HEK293 (cell line): Measurements from ENCODE around the gene PLAU.

Experiments used
- GLIS1 ChIP-seq: fragments of 450-650 bp; formaldehyde crosslinking; IDR thresholded peaks from 2 replicates; pipeline ENCODE4 v1.5.1; 2016; ENCODE audit warnings: missing biosample characterization, missing genetic modification characterization
- HOXD13 ChIP-seq: sonication (generic); formaldehyde crosslinking; IDR thresholded peaks from 2 replicates; pipeline ENCODE4 v1.8.0; 2022; ENCODE audit warnings: missing genetic modification reagents, borderline replicate concordance
- MEIS1 ChIP-seq: sonication (generic); formaldehyde crosslinking; IDR thresholded peaks from 2 replicates; pipeline ENCODE4 v1.8.1; 2022; ENCODE audit warnings: missing genetic modification reagents, mild to moderate bottlenecking, borderline replicate concordance
- MZF1 ChIP-seq: fragments of 450-650 bp; formaldehyde crosslinking; IDR thresholded peaks from 2 replicates; pipeline ENCODE4 v1.5.1; 2017; ENCODE audit warnings: missing biosample characterization, missing genetic modification characterization, borderline replicate concordance
- OSR2 ChIP-seq: fragments of 450-650 bp; formaldehyde crosslinking; IDR thresholded peaks from 2 replicates; pipeline ENCODE4 v1.5.1; 2016; ENCODE audit warnings: missing biosample characterization, missing genetic modification characterization
- OVOL3 ChIP-seq: fragments of 450-650 bp; formaldehyde crosslinking; IDR thresholded peaks from 2 replicates; pipeline ENCODE4 v1.5.1; 2016; ENCODE audit warnings: missing biosample characterization, missing genetic modification characterization
- PRDM10 ChIP-seq: fragments of 450-650 bp; formaldehyde crosslinking; IDR thresholded peaks from 2 replicates; pipeline ENCODE4 v1.5.1; 2016; ENCODE audit warnings: missing biosample characterization, missing genetic modification characterization
- SP7 ChIP-seq: fragments of 450-650 bp; formaldehyde crosslinking; IDR thresholded peaks from 2 replicates; pipeline ENCODE4 v1.5.1; 2016; ENCODE audit warnings: missing biosample characterization, missing genetic modification characterization
- WT1 ChIP-seq: fragments of 450-650 bp; formaldehyde crosslinking; IDR thresholded peaks from 2 replicates; pipeline ENCODE4 v1.5.1; 2016; ENCODE audit warnings: missing biosample characterization, missing genetic modification characterization
- YY1 ChIP-seq: fragments of 450-650 bp; formaldehyde crosslinking; IDR thresholded peaks from 2 replicates; pipeline ENCODE4 v1.5.1; 2018; ENCODE audit warnings: missing biosample characterization, missing genetic modification characterization
- ZBTB21 ChIP-seq: fragments of 450-650 bp; formaldehyde crosslinking; IDR thresholded peaks from 2 replicates; pipeline ENCODE4 v1.5.1; 2017; ENCODE audit warnings: missing biosample characterization, missing genetic modification characterization
- ZBTB48 ChIP-seq: fragments of 450-650 bp; formaldehyde crosslinking; IDR thresholded peaks from 2 replicates; pipeline ENCODE4 v1.5.1; 2016; ENCODE audit warnings: missing biosample characterization, missing genetic modification characterization
- ZBTB49 ChIP-seq: fragments of 450-650 bp; formaldehyde crosslinking; IDR thresholded peaks from 2 replicates; pipeline ENCODE4 v1.5.1; 2016; ENCODE audit warnings: missing biosample characterization, missing genetic modification characterization, low read depth
- ZFP41 ChIP-seq: fragments of 450-650 bp; formaldehyde crosslinking; IDR thresholded peaks from 2 replicates; pipeline ENCODE4 v1.5.1; 2016; ENCODE audit warnings: missing biosample characterization, missing genetic modification characterization, borderline replicate concordance
- ZNF155 ChIP-seq: fragments of 450-650 bp; formaldehyde crosslinking; IDR thresholded peaks from 2 replicates; pipeline ENCODE4 v1.5.1; 2016; ENCODE audit warnings: missing biosample characterization, missing genetic modification characterization
- ZNF157 ChIP-seq: fragments of 450-650 bp; formaldehyde crosslinking; IDR thresholded peaks from 2 replicates; pipeline ENCODE4 v1.5.1; 2016; ENCODE audit warnings: missing biosample characterization, missing genetic modification characterization
- ZNF169 ChIP-seq: fragments of 450-650 bp; formaldehyde crosslinking; IDR thresholded peaks from 2 replicates; pipeline ENCODE4 v1.5.1; 2016; ENCODE audit warnings: missing biosample characterization, missing genetic modification characterization
- ZNF2 ChIP-seq: fragments of 450-650 bp; formaldehyde crosslinking; IDR thresholded peaks from 2 replicates; pipeline ENCODE4 v1.5.1; 2016; ENCODE audit warnings: missing biosample characterization, missing genetic modification characterization
- ZNF221 ChIP-seq: fragments of 450-650 bp; formaldehyde crosslinking; IDR thresholded peaks from 2 replicates; pipeline ENCODE4 v1.5.1; 2017; ENCODE audit warnings: missing biosample characterization, missing genetic modification characterization, borderline replicate concordance
- ZNF223 ChIP-seq: fragments of 450-650 bp; formaldehyde crosslinking; IDR thresholded peaks from 2 replicates; pipeline ENCODE4 v1.5.1; 2016; ENCODE audit warnings: missing biosample characterization, missing genetic modification characterization
- ZNF324 ChIP-seq: fragments of 450-650 bp; formaldehyde crosslinking; IDR thresholded peaks from 2 replicates; pipeline ENCODE4 v1.5.1; 2016; ENCODE audit warnings: missing biosample characterization, missing genetic modification characterization
- ZNF37A ChIP-seq: fragments of 450-650 bp; IDR thresholded peaks from 2 replicates; pipeline ENCODE4 v1.5.1; 2018; ENCODE audit warnings: missing biosample characterization, missing genetic modification characterization
- ZNF394 ChIP-seq: fragments of 450-650 bp; formaldehyde crosslinking; IDR thresholded peaks from 2 replicates; pipeline ENCODE4 v1.5.1; 2016; ENCODE audit warnings: missing biosample characterization, missing genetic modification characterization, mild to moderate bottlenecking, moderate library complexity, borderline replicate concordance
- ZNF404 ChIP-seq: fragments of 450-650 bp; formaldehyde crosslinking; IDR thresholded peaks from 2 replicates; pipeline ENCODE4 v1.5.1; 2017; ENCODE audit warnings: missing biosample characterization, missing genetic modification characterization
- ZNF560 ChIP-seq: fragments of 450-650 bp; formaldehyde crosslinking; IDR thresholded peaks from 2 replicates; pipeline ENCODE4 v1.5.1; 2017; ENCODE audit warnings: missing biosample characterization, missing genetic modification characterization, borderline replicate concordance
- ZNF600 ChIP-seq: fragments of 450-650 bp; formaldehyde crosslinking; IDR thresholded peaks from 2 replicates; pipeline ENCODE4 v1.5.1; 2016; ENCODE audit warnings: missing biosample characterization, missing genetic modification characterization
- ZNF701 ChIP-seq: fragments of 450-650 bp; formaldehyde crosslinking; IDR thresholded peaks from 2 replicates; pipeline ENCODE4 v1.5.1; 2016; ENCODE audit warnings: missing biosample characterization, missing genetic modification characterization
- ZSCAN30 ChIP-seq: fragments of 450-650 bp; IDR thresholded peaks from 2 replicates; pipeline ENCODE4 v1.5.1; 2018; ENCODE audit warnings: missing biosample characterization, mild to moderate bottlenecking, missing genetic modification characterization, moderate library complexity
- ZXDB ChIP-seq: fragments of 450-650 bp; formaldehyde crosslinking; IDR thresholded peaks from 2 replicates; pipeline ENCODE4 v1.5.1; 2016; ENCODE audit warnings: missing biosample characterization, missing genetic modification characterization
- TF ChIP-seq, protein P1 (sequence below): fragments of 450-650 bp; formaldehyde crosslinking; IDR thresholded peaks from 2 replicates; pipeline ENCODE4 v1.5.1; 2016; ENCODE audit warnings: missing biosample characterization, missing genetic modification characterization
- TF ChIP-seq, protein P2 (sequence below): fragments of 450-650 bp; formaldehyde crosslinking; IDR thresholded peaks from 2 replicates; pipeline ENCODE4 v1.5.1; 2016; ENCODE audit warnings: missing biosample characterization, missing genetic modification characterization

The PLAU gene

GRCh38 chr10:73908853-73909539 lies 1.9 kb upstream of the PLAU start (continued):
- TF ChIP-seq SP7 (peak; percentile 94), ZNF600 (tag by site-specific recombination) (peak; percentile 99), GLIS1 (peak; percentile 92), ZNF155 (no peak), ZNF701 (no peak), HOXD13 (CRISPR knock-in tag) (no peak), OSR2 (tag by site-specific recombination) (peak; percentile 86), ZNF169 (tag by site-specific recombination) (no peak), ZNF221 (no peak), ZNF324 (0 out of 2 replicates have a peak, but pooled peaks have one; percentile 60), MEIS1 (CRISPR knock-in tag) (no peak), ZXDB (tag by site-specific recombination) (peak; percentile 75), ZFP41 (tag by site-specific recombination) (no peak), ZNF404 (no peak), PRDM10 (tag by site-specific recombination) (peak; percentile 79), ZSCAN30 (no peak), WT1 (peak; percentile 74), ZNF2 (no peak), ZBTB49 (tag by site-specific recombination) (no peak), ZNF560 (tag by site-specific recombination) (no peak), YY1 (tag by site-specific recombination) (no peak), ZNF394 (tag by site-specific recombination) (peak; percentile 61; the same call in 1 of the 2 replicates), ZBTB48 (tag by site-specific recombination) (peak; percentile 94), ZNF223 (tag by site-specific recombination) (no peak), MZF1 (tag by site-specific recombination) (no peak), OVOL3 (tag by site-specific recombination) (peak; percentile 99), ZBTB21 (tag by site-specific recombination) (peak; percentile 73), ZNF37A (tag by site-specific recombination) (no peak), ZNF157 (tag by site-specific recombination) (no peak)
- TF ChIP-seq, protein P1, sequence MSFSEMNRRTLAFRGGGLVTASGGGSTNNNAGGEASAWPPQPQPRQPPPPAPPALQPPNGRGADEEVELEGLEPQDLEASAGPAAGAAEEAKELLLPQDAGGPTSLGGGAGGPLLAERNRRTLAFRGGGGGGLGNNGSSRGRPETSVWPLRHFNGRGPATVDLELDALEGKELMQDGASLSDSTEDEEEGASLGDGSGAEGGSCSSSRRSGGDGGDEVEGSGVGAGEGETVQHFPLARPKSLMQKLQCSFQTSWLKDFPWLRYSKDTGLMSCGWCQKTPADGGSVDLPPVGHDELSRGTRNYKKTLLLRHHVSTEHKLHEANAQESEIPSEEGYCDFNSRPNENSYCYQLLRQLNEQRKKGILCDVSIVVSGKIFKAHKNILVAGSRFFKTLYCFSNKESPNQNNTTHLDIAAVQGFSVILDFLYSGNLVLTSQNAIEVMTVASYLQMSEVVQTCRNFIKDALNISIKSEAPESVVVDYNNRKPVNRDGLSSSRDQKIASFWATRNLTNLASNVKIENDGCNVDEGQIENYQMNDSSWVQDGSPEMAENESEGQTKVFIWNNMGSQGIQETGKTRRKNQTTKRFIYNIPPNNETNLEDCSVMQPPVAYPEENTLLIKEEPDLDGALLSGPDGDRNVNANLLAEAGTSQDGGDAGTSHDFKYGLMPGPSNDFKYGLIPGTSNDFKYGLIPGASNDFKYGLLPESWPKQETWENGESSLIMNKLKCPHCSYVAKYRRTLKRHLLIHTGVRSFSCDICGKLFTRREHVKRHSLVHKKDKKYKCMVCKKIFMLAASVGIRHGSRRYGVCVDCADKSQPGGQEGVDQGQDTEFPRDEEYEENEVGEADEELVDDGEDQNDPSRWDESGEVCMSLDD: peak; percentile 67; the same call in 1 of the 2 replicates
- TF ChIP-seq, protein P2, sequence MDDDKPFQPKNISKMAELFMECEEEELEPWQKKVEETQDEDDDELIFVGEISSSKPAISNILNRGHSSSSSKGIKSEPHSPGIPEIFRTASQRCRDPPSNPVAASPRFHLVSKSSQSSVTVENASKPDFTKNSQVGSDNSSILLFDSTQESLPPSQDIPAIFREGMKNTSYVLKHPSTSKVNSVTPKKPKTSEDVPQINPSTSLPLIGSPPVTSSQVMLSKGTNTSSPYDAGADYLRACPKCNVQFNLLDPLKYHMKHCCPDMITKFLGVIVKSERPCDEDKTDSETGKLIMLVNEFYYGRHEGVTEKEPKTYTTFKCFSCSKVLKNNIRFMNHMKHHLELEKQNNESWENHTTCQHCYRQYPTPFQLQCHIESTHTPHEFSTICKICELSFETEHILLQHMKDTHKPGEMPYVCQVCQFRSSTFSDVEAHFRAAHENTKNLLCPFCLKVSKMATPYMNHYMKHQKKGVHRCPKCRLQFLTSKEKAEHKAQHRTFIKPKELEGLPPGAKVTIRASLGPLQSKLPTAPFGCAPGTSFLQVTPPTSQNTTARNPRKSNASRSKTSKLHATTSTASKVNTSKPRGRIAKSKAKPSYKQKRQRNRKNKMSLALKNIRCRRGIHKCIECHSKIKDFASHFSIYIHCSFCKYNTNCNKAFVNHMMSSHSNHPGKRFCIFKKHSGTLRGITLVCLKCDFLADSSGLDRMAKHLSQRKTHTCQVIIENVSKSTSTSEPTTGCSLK (tag by site-specific recombination): no peak
